Left renal pelvis (tissue), 4 donors: ENCODE results near the gene KIF2A. TPM values are rescaled to one million over a fixed set of nuclear protein-coding genes. Genes with fewer than 3 reads are reported as not detected.

Source experiments
- DNase-seq, 4 donors: peaks; one replicate each; pipeline ENCODE4 v3.0.0-alpha.2; 2013; ENCODE audit warnings: low read depth in 4 of 4, low spot score in 3 of 4
- polyA plus RNA-seq, 4 donors: library from polyadenylated mRNA; unstranded; fragments of 120-200 nt; gene quantifications; one replicate each; pipeline ENCODE4 v1.2.1, GENCODE V29; 2013; ENCODE audit not compliant: insufficient read length in 4 of 4

Gene KIF2A
- polyA plus RNA-seq, 4 donors: 47.7 to 78.1 (median 61.6) TPM

- DNase-seq: no peak
These were observed 68.1 kb downstream of the KIF2A start for GRCh38 chr5:62374090-62374489.

GRCh38 chr5:62375627-62376026 lies 69.6 kb downstream of the KIF2A start:
- DNase-seq: no peak

GRCh38 chr5:62376064-62376463 lies 70.1 kb downstream of the KIF2A start:
- no peak for DNase-seq

GRCh38 chr5:62385131-62385530 lies 79.1 kb downstream of the KIF2A start:
- DNase-seq: no peak

GRCh38 chr5:62385816-62386400 lies 79.9 kb downstream of the KIF2A start:
- no peak for DNase-seq

- DNase-seq: no peak
These were observed 80.8 kb downstream of the KIF2A start for GRCh38 chr5:62386824-62387223.

GRCh38 chr5:62395210-62395950 lies 89.4 kb downstream of the KIF2A start:
- DNase-seq: no peak

GRCh38 chr5:62403411-62404250 lies 97.6 kb downstream of the KIF2A start, which contains the start of gene DIMT1:
DIMT1 (minus strand) TSS chr5:62403905; CDS start chr5:62403772, 133 bp downstream.
- DNase-seq: peak; percentile 90 to 96 (median 94)

- DNase-seq: peak; percentile 98 to 99 (median 98)
These were observed 106.7 kb downstream of the KIF2A start, which contains the start of gene IPO11 for GRCh38 chr5:62412549-62413329. IPO11 (plus strand) TSS chr5:62412763; CDS start chr5:62437280, 24,517 bp downstream.

GRCh38 chr5:62413711-62414110 lies 107.7 kb downstream of the KIF2A start:
- no peak for DNase-seq

GRCh38 chr5:62418462-62419076 lies 112.6 kb downstream of the KIF2A start:
- no peak for DNase-seq

GRCh38 chr5:62419609-62420008 lies 113.6 kb downstream of the KIF2A start:
- DNase-seq: no peak

GRCh38 chr5:62421414-62421813 lies 115.4 kb downstream of the KIF2A start:
- DNase-seq: no peak

GRCh38 chr5:62424763-62425162 lies 118.8 kb downstream of the KIF2A start:
- DNase-seq: no peak

- no peak for DNase-seq
These were observed 126.0 kb downstream of the KIF2A start for GRCh38 chr5:62431735-62432620.

GRCh38 chr5:62432621-62433064 lies 126.6 kb downstream of the KIF2A start:
- no peak for DNase-seq
